Measurements from ENCODE around the gene PITPNC1. TPM values are rescaled to one million over a fixed set of nuclear protein-coding genes. Genes with fewer than 3 reads are reported as not detected.

Gene PITPNC1
- total and polyA plus RNA-seq, 2 donors (not counting 3 experiments of a cell fraction or from before 2014, with no cell fraction given): 2.4 to 9.6 TPM

DNA sequence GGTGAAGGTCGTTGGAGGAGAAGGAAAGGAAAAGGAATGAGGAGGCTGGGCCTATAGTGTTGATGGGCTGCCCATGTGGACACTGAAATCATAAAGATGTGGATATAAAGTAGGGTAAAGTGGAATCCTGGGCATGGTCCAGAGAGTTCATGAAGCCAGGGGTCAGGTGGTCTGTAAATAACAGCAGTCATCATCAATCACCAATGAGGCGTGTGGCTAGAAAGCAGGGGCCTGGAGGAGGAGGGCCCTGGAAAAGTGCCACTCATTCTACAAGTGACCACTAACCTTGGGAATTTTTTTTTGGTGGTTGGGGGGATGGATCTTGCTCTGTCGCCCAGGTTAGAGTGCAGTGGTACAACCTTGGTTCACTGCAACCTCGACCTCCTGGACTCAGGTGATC, 225.4 kb downstream of the PITPNC1 start:
- no peaks in the 10 kb centered on the region for H3K36me3 ChIP-seq (ENCODE audit: control insufficient read depth in 2 of 2, extremely low read depth in 1 of 2, insufficient read depth in 2 of 2, low read length in 2 of 2)
- intact Hi-C loops (cut with micrococcal nuclease): loop anchor here (2.0 kb wide), 1 partner anchor 128 kb away; no protein-coding TSS in a partner anchor
- H2AFZ ChIP-seq (ENCODE audit: low read depth, low read length): no peak overlapping the region
- H3K27me3 ChIP-seq (ENCODE audit: control insufficient read depth in 2 of 2, insufficient read depth in 2 of 2, low read length in 2 of 2): peaks cover 0 to 7% of the 10 kb centered on the region in 2 experiments
- H3K27ac ChIP-seq (ENCODE audit: insufficient read depth, low read depth, low read length): no peak overlapping the region
- H3K4me1 ChIP-seq (ENCODE audit: control insufficient read depth, extremely low read depth, insufficient read depth, low read length): peaks cover 3% of the 10 kb centered on the region
- BruUV-seq (replicated peaks): no TSS peak
- no peaks in the 10 kb centered on the region for H4K20me1 ChIP-seq (replicated peaks; ENCODE audit: control insufficient read depth, extremely low read depth, insufficient read depth, low read length)
- DNase-seq (ENCODE audit: low read depth, low spot score): no peak
- POLR2A ChIA-PET: no interaction called here
- no peak overlapping the region for H3K9ac ChIP-seq (replicated peaks; ENCODE audit: extremely low read depth, insufficient read depth, low read length)
- TF ChIP-seq EZH2 (IDR thresholded peaks at IDR 0.05; ENCODE audit: borderline replicate concordance, low read depth, low read length, severe bottlenecking) (no peak), FOS (IDR thresholded peaks at IDR 0.05; ENCODE audit: borderline replicate concordance, insufficient read depth, low read length) (no peak), JUN (IDR thresholded peaks at IDR 0.05; ENCODE audit: borderline replicate concordance, insufficient read depth, insufficient read length, low read depth) (no peak), POLR2AphosphoS5 (IDR thresholded peaks at IDR 0.05; ENCODE audit: insufficient read depth, low read depth, low read length) (no peak), CTCF (IDR thresholded peaks at IDR 0.05; ENCODE audit: extremely low read depth in 1 of 2, insufficient read depth in 1 of 2, low read depth in 1 of 2, low read length in 2 of 2) (no peak), POLR2A (IDR thresholded peaks at IDR 0.05; ENCODE audit: low read depth, low read length) (no peak), MYC (IDR thresholded peaks at IDR 0.05; ENCODE audit: low read depth, low read length) (no peak), GATA2 (IDR thresholded peaks at IDR 0.05; ENCODE audit: insufficient read depth, insufficient read length, low read depth, low read length) (no peak)
- TF ChIP-seq, protein P1, sequence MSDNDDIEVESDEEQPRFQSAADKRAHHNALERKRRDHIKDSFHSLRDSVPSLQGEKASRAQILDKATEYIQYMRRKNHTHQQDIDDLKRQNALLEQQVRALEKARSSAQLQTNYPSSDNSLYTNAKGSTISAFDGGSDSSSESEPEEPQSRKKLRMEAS (IDR thresholded peaks at IDR 0.05; ENCODE audit: insufficient read depth, insufficient read length): no peak
- H3K9me3 ChIP-seq (replicated peaks; ENCODE audit: control insufficient read depth, insufficient read depth, low read length): no peaks in the 10 kb centered on the region
- H3K4me2 ChIP-seq (ENCODE audit: insufficient read depth, low read length): no peak overlapping the region
- no peak overlapping the region for H3K4me3 ChIP-seq (replicated peaks in 1 of 3; ENCODE audit: insufficient read depth in 1 of 3, low read depth in 1 of 3, low read length in 3 of 3)
- no peaks in the 10 kb centered on the region for H3K9me1 ChIP-seq (replicated peaks; ENCODE audit: control insufficient read depth, extremely low read depth, insufficient read depth, low read length)
- dilution Hi-C loops (cut with MboI; ENCODE audit: extremely low pct_ligation_motif_present, low sequenced_read_pairs): no loop called here
- no peaks in the 10 kb centered on the region for H3K79me2 ChIP-seq (ENCODE audit: control insufficient read depth, insufficient read depth, low read length)
- CTCF ChIA-PET: interaction anchor here (1.1 to 7.3 kb wide), 6 partner anchors 22 to 226 kb away, joined by 3 to 68 read pairs (median 5); partner anchors contain the start of gene PITPNC1
- no peak for FAIRE-seq

All from endothelial cell of umbilical vein (primary cell).